H9 (cell line): Measurements from ENCODE around the gene KCTD20. TPM values are rescaled to one million over a fixed set of nuclear protein-coding genes. Genes with fewer than 3 reads are reported as not detected.

Experiments
- DNase-seq: peaks from one replicate; pipeline ENCODE4 v3.0.0-alpha.2; 2017
- H2AFZ ChIP-seq: one replicate; pipeline ENCODE4 v1.6.1; 2013; ENCODE audit warnings: mild to moderate bottlenecking, low read length, control low read depth, moderate library complexity
- H2AK5ac ChIP-seq: 2 replicates; pipeline ENCODE4 v1.6.1; 2013; ENCODE audit warnings: low read length, control low read depth, mixed read lengths; ENCODE audit not compliant: insufficient read length
- H2BK120ac ChIP-seq: one replicate; pipeline ENCODE4 v1.6.1; 2013; ENCODE audit warnings: low read depth, mild to moderate bottlenecking, low read length, control low read depth, inconsistent platforms; ENCODE audit not compliant: poor library complexity, severe bottlenecking
- H2BK12ac ChIP-seq: 2 replicates; pipeline ENCODE4 v1.6.1; 2013; ENCODE audit warnings: low read length, control low read depth, mixed read lengths, low read depth; ENCODE audit not compliant: insufficient read length
- H2BK15ac ChIP-seq: 2 replicates; pipeline ENCODE4 v1.6.1; 2013; ENCODE audit warnings: low read depth, low read length, control low read depth
- H2BK20ac ChIP-seq: one replicate; pipeline ENCODE4 v1.6.1; 2013; ENCODE audit warnings: low read depth, mild to moderate bottlenecking, low read length, control low read depth, inconsistent platforms; ENCODE audit not compliant: poor library complexity, severe bottlenecking
- H2BK5ac ChIP-seq: 2 replicates; pipeline ENCODE4 v1.6.1; 2013; ENCODE audit warnings: low read length, control low read depth, mixed read lengths; ENCODE audit not compliant: insufficient read length
- H3K14ac ChIP-seq: 2 replicates; pipeline ENCODE4 v1.6.1; 2013; ENCODE audit warnings: low read length, control low read depth; ENCODE audit not compliant: insufficient read depth
- H3K18ac ChIP-seq: 2 replicates; pipeline ENCODE4 v1.6.1; 2013; ENCODE audit warnings: low read depth, mild to moderate bottlenecking, mixed read lengths, low read length, control low read depth; ENCODE audit not compliant: insufficient read length
- H3K23ac ChIP-seq: 2 replicates; pipeline ENCODE4 v1.6.1; 2013; ENCODE audit warnings: low read length, control low read depth, mixed read lengths, low read depth; ENCODE audit not compliant: insufficient read length
- H3K23me2 ChIP-seq: 2 replicates; pipeline ENCODE4 v1.6.1; 2013; ENCODE audit warnings: low read depth, mild to moderate bottlenecking, mixed read lengths, low read length, control low read depth; ENCODE audit not compliant: insufficient read length, poor library complexity, severe bottlenecking
- H3K27ac ChIP-seq: 2 replicates; pipeline ENCODE4 v1.5.1; 2013; ENCODE audit warnings: low read length, control low read depth, mixed read lengths, low read depth; ENCODE audit not compliant: insufficient read length
- H3K27me3 ChIP-seq: 2 replicates; pipeline ENCODE4 v1.6.1; 2013; ENCODE audit warnings: low read length, control low read depth, inconsistent platforms; ENCODE audit not compliant: insufficient read depth
- H3K4ac ChIP-seq: 2 replicates; pipeline ENCODE4 v1.6.1; 2013; ENCODE audit warnings: low read depth, mild to moderate bottlenecking, control low read depth, inconsistent platforms, low read length, moderate library complexity
- H3K4me1 ChIP-seq: 2 replicates; pipeline ENCODE4 v1.6.1; 2013; ENCODE audit warnings: low read length, control low read depth, inconsistent platforms; ENCODE audit not compliant: insufficient read depth
- H3K4me2 ChIP-seq: 2 replicates; pipeline ENCODE4 v1.6.1; 2013; ENCODE audit warnings: low read length, control low read depth, mixed read lengths; ENCODE audit not compliant: insufficient read length, insufficient read depth
- H3K56ac ChIP-seq: 2 replicates; pipeline ENCODE4 v1.6.1; 2013; ENCODE audit warnings: low read depth, mild to moderate bottlenecking, mixed read lengths, low read length, control low read depth; ENCODE audit not compliant: insufficient read length
- H3K79me1 ChIP-seq: 2 replicates; pipeline ENCODE4 v1.6.1; 2013; ENCODE audit warnings: low read depth, mild to moderate bottlenecking, moderate library complexity, low read length, control low read depth, inconsistent platforms; ENCODE audit not compliant: insufficient read depth, poor library complexity, severe bottlenecking
- H3K79me2 ChIP-seq: 2 replicates; pipeline ENCODE4 v1.6.1; 2013; ENCODE audit warnings: low read length, control low read depth, inconsistent platforms; ENCODE audit not compliant: insufficient read depth
- H3K9ac ChIP-seq: 2 replicates; pipeline ENCODE4 v1.6.1; 2013; ENCODE audit warnings: low read length, control low read depth, mixed read lengths; ENCODE audit not compliant: insufficient read length; ENCODE audit errors: extremely low read depth
- H3K9me3 ChIP-seq: one replicate; pipeline ENCODE4 v1.6.1; 2013; ENCODE audit warnings: low read depth, low read length, inconsistent platforms; ENCODE audit not compliant: control insufficient read depth
- H3T11ph ChIP-seq: one replicate; pipeline ENCODE4 v1.6.1; 2013; ENCODE audit warnings: mild to moderate bottlenecking, low read length, control low read depth, inconsistent platforms
- H4K20me1 ChIP-seq: one replicate; pipeline ENCODE4 v1.6.1; 2013; ENCODE audit not compliant: control insufficient read depth, insufficient read length, insufficient read depth
- H4K5ac ChIP-seq: 2 replicates; pipeline ENCODE4 v1.6.1; 2013; ENCODE audit warnings: low read depth, mild to moderate bottlenecking, mixed read lengths, low read length, control low read depth; ENCODE audit not compliant: insufficient read length
- H4K8ac ChIP-seq: replicated peaks from 2 replicates; pipeline ENCODE4 v1.6.1; 2013; ENCODE audit warnings: low read length, control low read depth, mixed read lengths, low read depth; ENCODE audit not compliant: insufficient read length
- H4K91ac ChIP-seq: 2 replicates; pipeline ENCODE4 v1.6.1; 2013; ENCODE audit warnings: low read depth, mild to moderate bottlenecking, moderate library complexity, mixed read lengths, low read length, control low read depth; ENCODE audit not compliant: insufficient read length
- H3K27ac Mint-ChIP-seq, 3 experiments: 2 replicates in 2 of 3; 3 replicates in 1 of 3; pipeline ENCODE4 v1.8.0; 2020 to 2021; ENCODE audit warnings: mixed read lengths in 3 of 3, mild to moderate bottlenecking in 1 of 3, moderate library complexity in 1 of 3
- H3K27me3 Mint-ChIP-seq: 2 replicates; pipeline ENCODE4 v1.8.0; 2021; ENCODE audit warnings: low read depth, mild to moderate bottlenecking, moderate library complexity, mixed read lengths
- H3K36me3 Mint-ChIP-seq, 3 experiments: 2 replicates in 2 of 3; 3 replicates in 1 of 3; pipeline ENCODE4 v1.8.0; 2020 to 2021; ENCODE audit warnings: low read depth in 3 of 3, mixed read lengths in 3 of 3; ENCODE audit not compliant: insufficient read depth in 1 of 3
- H3K4me1 Mint-ChIP-seq, 2 experiments: 2 replicates each; pipeline ENCODE4 v1.8.0; 2020; ENCODE audit warnings: mixed read lengths in 2 of 2
- H3K4me3 Mint-ChIP-seq, 2 experiments: 2 replicates in 1 of 2; 3 replicates in 1 of 2; pipeline ENCODE4 v1.8.0; 2020 to 2021; ENCODE audit warnings: mild to moderate bottlenecking in 2 of 2, mixed read lengths in 2 of 2, moderate library complexity in 1 of 2
- H3K9me3 Mint-ChIP-seq, 2 experiments: 2 replicates in 1 of 2; 3 replicates in 1 of 2; pipeline ENCODE4 v1.8.0; 2020; ENCODE audit warnings: mild to moderate bottlenecking in 2 of 2, mixed read lengths in 2 of 2, moderate library complexity in 1 of 2
- WGBS: extraction: QIAGEN DNeasy Blood & Tissue Kit; methylation state at CpG from one replicate; pipeline ENCODE4 v1.1.7; 2013; ENCODE audit warnings: missing lambda C conversion rate, low lambda C conversion rate, mixed read lengths; ENCODE audit not compliant: insufficient read length; ENCODE audit errors: extremely low coverage; 5-methylcytosine and 5-hydroxymethylcytosine counted together
- total RNA-seq: library from RNA; stranded (reverse); gene quantifications from 2 replicates; pipeline ENCODE4 v1.2.1, GENCODE V29; 2021
- TF ChIP-seq, protein P1 (sequence below): fragments of 200-600 bp; sonication (generic); conservative IDR thresholded peaks from 3 replicates; pipeline ENCODE4 v1.8.0; 2021; ENCODE audit warnings: antibody characterized with exemption, mild to moderate bottlenecking

KCTD20 gene
- total RNA-seq, 1 experiment from 2014 or later = 22.6 TPM

DNA sequence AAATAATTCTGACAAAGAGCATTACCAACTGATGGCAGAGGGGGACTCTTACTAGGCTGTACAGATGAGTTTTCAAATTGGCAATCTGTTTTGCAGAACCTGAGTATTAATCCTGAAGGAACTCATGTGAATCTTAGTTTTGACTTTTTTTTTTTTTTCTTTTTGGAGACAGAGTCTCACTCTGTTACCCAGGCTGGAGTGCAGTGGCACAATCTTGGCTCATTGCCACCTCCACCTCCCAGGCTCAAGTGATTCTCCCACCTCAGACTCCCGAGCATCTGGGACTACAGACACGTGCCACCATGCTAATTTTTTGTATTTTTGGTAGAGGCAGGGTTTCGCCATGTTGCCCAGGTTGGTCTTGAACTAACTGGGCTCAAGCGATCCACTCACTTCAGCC, 49.3 kb downstream of the KCTD20 start:
- H2BK12ac ChIP-seq = no peak overlapping the region
- H3K23me2 ChIP-seq = no peaks in the 10 kb centered on the region
- Mint-ChIP-seq H3K27me3 (no peaks in the 10 kb centered on the region), H3K4me3 (no peak overlapping the region; a peak in 1 of 5 replicates), H3K36me3 (peaks cover 8 to 43% (median 35%) of the 10 kb centered on the region in 3 experiments; a peak in 6 of 7 replicates), H3K4me1 (peaks cover 18 to 25% of the 10 kb centered on the region in 2 experiments), H3K9me3 (no peaks in the 10 kb centered on the region), H3K27ac (peak overlapping the region in 2 of 3 experiments; percentile 35 to 78; a peak in 2 of 7 replicates)
- H3K9me3 ChIP-seq = no peaks in the 10 kb centered on the region
- no peak overlapping the region for H2BK20ac ChIP-seq
- H4K8ac ChIP-seq = no peak overlapping the region
- no peaks in the 10 kb centered on the region for H3K27me3 ChIP-seq
- H3K56ac ChIP-seq = no peak overlapping the region
- no peak overlapping the region for H3K9ac ChIP-seq
- H2BK120ac ChIP-seq = no peak overlapping the region
- H3K79me1 ChIP-seq = no peaks in the 10 kb centered on the region
- no peak overlapping the region for H2AFZ ChIP-seq
- no peak overlapping the region for H3K23ac ChIP-seq
- no peak overlapping the region for H3K4ac ChIP-seq
- H4K91ac ChIP-seq = no peak overlapping the region
- H3K14ac ChIP-seq = no peak overlapping the region
- TF ChIP-seq, protein P1, sequence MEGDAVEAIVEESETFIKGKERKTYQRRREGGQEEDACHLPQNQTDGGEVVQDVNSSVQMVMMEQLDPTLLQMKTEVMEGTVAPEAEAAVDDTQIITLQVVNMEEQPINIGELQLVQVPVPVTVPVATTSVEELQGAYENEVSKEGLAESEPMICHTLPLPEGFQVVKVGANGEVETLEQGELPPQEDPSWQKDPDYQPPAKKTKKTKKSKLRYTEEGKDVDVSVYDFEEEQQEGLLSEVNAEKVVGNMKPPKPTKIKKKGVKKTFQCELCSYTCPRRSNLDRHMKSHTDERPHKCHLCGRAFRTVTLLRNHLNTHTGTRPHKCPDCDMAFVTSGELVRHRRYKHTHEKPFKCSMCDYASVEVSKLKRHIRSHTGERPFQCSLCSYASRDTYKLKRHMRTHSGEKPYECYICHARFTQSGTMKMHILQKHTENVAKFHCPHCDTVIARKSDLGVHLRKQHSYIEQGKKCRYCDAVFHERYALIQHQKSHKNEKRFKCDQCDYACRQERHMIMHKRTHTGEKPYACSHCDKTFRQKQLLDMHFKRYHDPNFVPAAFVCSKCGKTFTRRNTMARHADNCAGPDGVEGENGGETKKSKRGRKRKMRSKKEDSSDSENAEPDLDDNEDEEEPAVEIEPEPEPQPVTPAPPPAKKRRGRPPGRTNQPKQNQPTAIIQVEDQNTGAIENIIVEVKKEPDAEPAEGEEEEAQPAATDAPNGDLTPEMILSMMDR = no peak
- no peak overlapping the region for H3K18ac ChIP-seq
- WGBS = no CpG with 5 or more reads among the region's 4 CpGs
- no peaks in the 10 kb centered on the region for H3K4me1 ChIP-seq
- no peak overlapping the region for H3K27ac ChIP-seq
- H2AK5ac ChIP-seq = no peak overlapping the region
- H3K79me2 ChIP-seq = no peaks in the 10 kb centered on the region
- no peak overlapping the region for H3K4me2 ChIP-seq
- H4K20me1 ChIP-seq = no peaks in the 10 kb centered on the region
- no peak overlapping the region for H4K5ac ChIP-seq
- DNase-seq = no peak
- no peak overlapping the region for H2BK15ac ChIP-seq
- H3T11ph ChIP-seq = no peak overlapping the region
- no peak overlapping the region for H2BK5ac ChIP-seq
